HPDE6-E6E7 (cell line): ENCODE data around the gene EPN2.

Experiments used
- DNase-seq: peaks from one replicate; pipeline ENCODE4 v3.0.0; 2011; ENCODE audit warnings: missing footprints; ENCODE audit errors: extremely low spot score

Gene EPN2

GRCh38 chr17:19381741-19382444 lies 144.7 kb downstream of the EPN2 start:
- no peak for DNase-seq

- DNase-seq, result no peak
These were observed 145.6 kb downstream of the EPN2 start for GRCh38 chr17:19382531-19383444.

GRCh38 chr17:19383681-19384470 lies 146.7 kb downstream of the EPN2 start:
- no peak for DNase-seq

- no peak for DNase-seq
These were observed 147.7 kb downstream of the EPN2 start for GRCh38 chr17:19384723-19385391.

GRCh38 chr17:19385521-19385983 lies 148.4 kb downstream of the EPN2 start:
- DNase-seq, result no peak
